K562 (cell line): ENCODE measurements around the gene MYOM3. TPM values are rescaled to one million over a fixed set of nuclear protein-coding genes. Genes with fewer than 3 reads are reported as not detected.

Source experiments
- ATAC-seq: fragments of 200-7000 bp; cut with Tn5 transposase; 3 replicates; pipeline ENCODE4 v1.9.1; 2020; ENCODE audit warnings: moderate library complexity
- BruUV-seq: library from RNA; stranded (reverse); fragments of 400-500 nt; replicated peaks from 2 replicates; lab custom pipeline; 2021; lab: Mats Ljungman, UMichigan
- CTCF ChIA-PET: fragments of 300-600 bp; formaldehyde crosslinking; extraction: SDS; loops from one replicate; lab custom pipeline; 2021; ENCODE audit warnings: low intra/inter-chr PET ratio; lab: Yijun Ruan, JAX
- POLR2A ChIA-PET: fragments of 300-600, 350-650 bp; sonication (Branson Sonifier 250); formaldehyde crosslinking; extraction: SDS; loops from one replicate; lab custom pipeline; 2021; ENCODE audit warnings: antibody characterized with exemption, inconsistent platforms; lab: Yijun Ruan, JAX
- DNase-seq, 4 experiments: peaks; one replicate each; pipeline versions ENCODE4 v3.0.0 to v3.0.0-alpha.2; 2011 to 2018; ENCODE audit warnings: low spot score in 3 of 4, mixed read lengths in 3 of 4; ENCODE audit errors: extremely low read depth in 1 of 4
- FAIRE-seq: peaks from 2 replicates; lab custom pipeline; 2011; peaks lifted over from hg19 to GRCh38; lab: Jason Lieb, UNC
- H2AFZ ChIP-seq: 2 replicates; pipeline ENCODE4 v1.6.0; 2011; ENCODE audit warnings: low read depth, low read length, control low read depth, inconsistent platforms
- H3K27ac ChIP-seq: fragments of 200-600 bp; 3 replicates; pipeline ENCODE4 v1.8.0; 2011; ENCODE audit warnings: low read depth, mild to moderate bottlenecking, control low read depth, inconsistent platforms, low read length, moderate library complexity, mixed read lengths; ENCODE audit errors: extremely low read depth
- H3K27me3 ChIP-seq, 2 experiments: fragments of 300-600 bp in 1 of 2; 2 replicates in 1 of 2; 3 replicates in 1 of 2; pipeline versions ENCODE4 v1.6.0 to v1.8.0; 2011; ENCODE audit warnings: inconsistent platforms in 2 of 2, low read length in 2 of 2, mild to moderate bottlenecking in 1 of 2, mixed read lengths in 1 of 2, moderate library complexity in 1 of 2; ENCODE audit not compliant: control insufficient read depth in 2 of 2, insufficient read depth in 2 of 2
- H3K36me3 ChIP-seq: fragments of 300-600 bp; 3 replicates; pipeline ENCODE4 v1.8.0; 2011; ENCODE audit warnings: mild to moderate bottlenecking, low read length, inconsistent platforms; ENCODE audit not compliant: control insufficient read depth, insufficient read depth
- H3K4me1 ChIP-seq, 2 experiments: fragments of 200-600 bp in 1 of 2; replicated peaks in 1 of 2; 2 replicates in 1 of 2; 3 replicates in 1 of 2; pipeline versions ENCODE4 v1.5.1 to v1.8.0; 2011; ENCODE audit warnings: inconsistent platforms in 2 of 2, low read length in 2 of 2, mild to moderate bottlenecking in 1 of 2, mixed read lengths in 1 of 2, moderate library complexity in 1 of 2; ENCODE audit not compliant: control insufficient read depth in 2 of 2, insufficient read depth in 2 of 2
- H3K4me2 ChIP-seq: 2 replicates; pipeline ENCODE4 v1.6.1; 2011; ENCODE audit warnings: low read length, control low read depth, inconsistent platforms, mixed read lengths; ENCODE audit not compliant: insufficient read depth
- H3K4me3 ChIP-seq: fragments of 200-600 bp; sonication (generic), shearing (Covaris generic); 2 replicates; pipeline ENCODE4 v1.5.1; 2016; ENCODE audit warnings: control low read depth, inconsistent platforms
- H3K79me2 ChIP-seq: fragments of 200-600 bp; 3 replicates; pipeline ENCODE4 v1.8.0; 2011; ENCODE audit warnings: low read length, inconsistent platforms; ENCODE audit not compliant: control insufficient read depth, insufficient read depth
- H3K9ac ChIP-seq, 2 experiments: 2 replicates each; pipeline versions ENCODE4 v1.6.0 to v1.6.1; 2011; ENCODE audit warnings: low read depth in 2 of 2, low read length in 2 of 2, control low read depth in 1 of 2, inconsistent platforms in 1 of 2, mild to moderate bottlenecking in 1 of 2, mixed read lengths in 1 of 2; ENCODE audit not compliant: insufficient read depth in 1 of 2
- H3K9me1 ChIP-seq: one replicate; pipeline ENCODE4 v1.6.0; 2011; ENCODE audit warnings: inconsistent platforms, mild to moderate bottlenecking, low read length, moderate library complexity; ENCODE audit not compliant: control insufficient read depth, insufficient read depth
- H3K9me3 ChIP-seq: replicated peaks from 2 replicates; pipeline ENCODE4 v1.5.1; 2011; ENCODE audit warnings: low read depth, low read length, inconsistent platforms; ENCODE audit not compliant: control insufficient read depth, insufficient read depth
- H4K20me1 ChIP-seq: replicated peaks from 2 replicates; pipeline ENCODE4 v1.6.1; 2011; ENCODE audit warnings: low read length, inconsistent platforms, mixed read lengths; ENCODE audit not compliant: control insufficient read depth, insufficient read depth
- CBFB ChIP-seq: sonication (generic); formaldehyde crosslinking; IDR thresholded peaks from 2 replicates; pipeline ENCODE4 v1.4.0; 2020; ENCODE audit warnings: mild to moderate bottlenecking, missing genetic modification reagents
- EZH2 ChIP-seq: IDR thresholded peaks from 2 replicates; pipeline ENCODE4 v1.6.1; 2012; ENCODE audit warnings: low read depth, mild to moderate bottlenecking, inconsistent platforms, low read length, borderline replicate concordance
- NFXL1 ChIP-seq: fragments of 450-650 bp; formaldehyde crosslinking; IDR thresholded peaks from 2 replicates; pipeline ENCODE4 v1.4.0; 2021; ENCODE audit warnings: mild to moderate bottlenecking
- U2AF1 ChIP-seq: fragments of 200-400 bp; formaldehyde crosslinking; optimal IDR thresholded peaks from 2 replicates; pipeline ENCODE3; 2017; ENCODE audit warnings: mild to moderate bottlenecking, low read depth, low read length, moderate library complexity
- U2AF2 ChIP-seq: fragments of 200-400 bp; formaldehyde crosslinking; optimal IDR thresholded peaks from 2 replicates; pipeline ENCODE3; 2017; ENCODE audit warnings: low read depth, mild to moderate bottlenecking, low read length
- ZHX1 ChIP-seq: fragments of 150-350 bp; conservative IDR thresholded peaks from 2 replicates; pipeline ENCODE4 v1.6.1; 2014; ENCODE audit warnings: low read length
- ZNF436 ChIP-seq: fragments of 250-450, 450-650 bp; sonication (Bioruptor Pico); formaldehyde crosslinking; IDR thresholded peaks from 2 replicates; pipeline ENCODE4 v1.7.0; 2020; ENCODE audit warnings: mild to moderate bottlenecking
- WGBS: fragments of 100-300 bp; shearing (Covaris generic); methylation state at CpG from one replicate; pipeline ENCODE4 v1.1.6; 2016; ENCODE audit warnings: low coverage, mixed read lengths; ENCODE audit not compliant: insufficient coverage; ENCODE audit errors: missing lambda C conversion rate; 5-methylcytosine and 5-hydroxymethylcytosine counted together
- in situ Hi-C: fragments of 300-500 bp; cut with MboI; formaldehyde crosslinking; loops from 4 replicates; pipeline ENCODE4 v1.15.0; 2018; ENCODE audit warnings: inconsistent platforms, mixed read lengths
- intact Hi-C: fragments of 100-400 bp; cut with micrococcal nuclease; formaldehyde crosslinking; loops from 2 replicates; pipeline ENCODE4 v1.14.2; 2022
- polyA plus RNA-seq, 8 experiments: library from polyadenylated mRNA; depleted of rRNA in 4 of 8; stranded (reverse) in 5 of 8; unstranded in 3 of 8; fragments of >200 nt; fragmentation: Nextera tagmentation in 2 of 8; fragmentation: Illumina TruSeq in 1 of 8; extraction: Ambion mirVana in 2 of 8; extraction: Trizol in 1 of 8; gene quantifications; 2 replicates each; pipeline versions ENCODE4 v1.2.1 to v1.2.3, GENCODE V29; 2011 to 2014; ENCODE audit warnings: inconsistent platforms in 1 of 8, missing spikeins in 1 of 8
- total RNA-seq, 7 experiments: library from RNA; depleted of rRNA in 6 of 7; stranded (reverse); fragments of >200 nt in 6 of 7; fragmentation: Illumina TruSeq in 2 of 7; extraction: Trizol in 2 of 7; gene quantifications; 2 replicates each; pipeline versions ENCODE4 v1.2.1 to v1.2.3, GENCODE V29; 2011 to 2021; ENCODE audit warnings: low replicate concordance in 1 of 7

The MYOM3 gene
- total and polyA plus RNA-seq, 9 of the 15 experiments (the other 6 are each of a cell fraction or from before 2014, with no cell fraction given): 0.01 TPM; not detected in 8

- peaks cover 3% of the 10 kb centered on the region; the same call in 1 of the 2 replicates for H4K20me1 ChIP-seq
- FAIRE-seq: no peak
- no peak for ATAC-seq
- H3K4me2 ChIP-seq: no peak overlapping the region
- H3K9me1 ChIP-seq: no peaks in the 10 kb centered on the region
- BruUV-seq: no TSS peak
- ChIA-PET POLR2A (interaction anchor here (1.5 kb wide), 1 partner anchor 13 kb away, joined by 3 read pairs; no protein-coding TSS in a partner anchor), CTCF (no interaction called here)
- peaks cover 3 to 23% of the 10 kb centered on the region in 2 experiments; a peak in 3 of 5 replicates for H3K27me3 ChIP-seq
- TF ChIP-seq CBFB (no peak), EZH2 (no peak), NFXL1 (CRISPR knock-in tag) (no peak), U2AF2 (no peak), U2AF1 (no peak), ZHX1 (no peak), ZNF436 (CRISPR knock-in tag) (no peak)
- H3K27ac ChIP-seq: no peak overlapping the region
- H3K9me3 ChIP-seq: no peaks in the 10 kb centered on the region
- no peaks in the 10 kb centered on the region for H3K36me3 ChIP-seq
- in situ Hi-C loops (no loop called here), intact Hi-C loops (no loop called here)
- no peak overlapping the region for H2AFZ ChIP-seq
- no peaks in the 10 kb centered on the region for H3K4me1 ChIP-seq
- no peaks in the 10 kb centered on the region for H3K79me2 ChIP-seq
- 2% methylated on average over 3 of the region's 3 CpGs for WGBS
- no peak overlapping the region for H3K9ac ChIP-seq
- no peak overlapping the region for H3K4me3 ChIP-seq
- DNase-seq: no peak
These were observed 15.3 kb upstream of the MYOM3 start for GRCh38 chr1:24127134-24127800.
